HG03135 (cell line): Measurements from ENCODE around the gene MCTP2.
A peak's percentile ranks its signal among the peaks of the same experiment; 100 is the strongest.
"Not testable (repeated sequence)": the region's sequence is repeated elsewhere in the genome, so short reads cannot be mapped to it uniquely, and the experiment has no call there.

Experiments
- ATAC-seq: cut with Tn5 transposase; IDR thresholded peaks from one replicate; pipeline ENCODE4 v1.9.1; 2021; ENCODE audit warnings: mild to moderate bottlenecking, moderate library complexity; ENCODE audit not compliant: unreplicated experiment

MCTP2 gene

GRCh38 chr15:94446441-94446840 is 215.1 kb downstream of the MCTP2 start:
- ATAC-seq: no peak

- ATAC-seq: no peak
These were observed 220.1 kb downstream of the MCTP2 start for GRCh38 chr15:94451466-94451865.

- ATAC-seq: no peak
These were observed 222.0 kb downstream of the MCTP2 start for GRCh38 chr15:94453227-94453988.

- no peak for ATAC-seq
These were observed 223.9 kb downstream of the MCTP2 start for GRCh38 chr15:94455297-94455696.

- no peak for ATAC-seq
These were observed 224.9 kb downstream of the MCTP2 start for GRCh38 chr15:94456226-94456625.

GRCh38 chr15:94457661-94458060 is 226.3 kb downstream of the MCTP2 start:
- ATAC-seq: no peak

GRCh38 chr15:94460624-94461023 is 229.3 kb downstream of the MCTP2 start:
- ATAC-seq: no peak

GRCh38 chr15:94467034-94467433 is 235.7 kb downstream of the MCTP2 start:
- no peak for ATAC-seq

- ATAC-seq: no peak
These were observed 239.1 kb downstream of the MCTP2 start for GRCh38 chr15:94470492-94470891.

GRCh38 chr15:94476686-94477085 is 245.3 kb downstream of the MCTP2 start:
- no peak for ATAC-seq

GRCh38 chr15:94477913-94478553 is 246.7 kb downstream of the MCTP2 start:
- no peak for ATAC-seq

- peak; percentile 56 for ATAC-seq
These were observed 247.4 kb downstream of the MCTP2 start for GRCh38 chr15:94478763-94479162.

GRCh38 chr15:94480289-94480834 is 249.0 kb downstream of the MCTP2 start:
- no peak for ATAC-seq

GRCh38 chr15:94485148-94485719 is 253.9 kb downstream of the MCTP2 start:
- no peak for ATAC-seq

- no peak for ATAC-seq
These were observed 256.3 kb downstream of the MCTP2 start for GRCh38 chr15:94487635-94488034.

- ATAC-seq: no peak
These were observed 261.8 kb downstream of the MCTP2 start for GRCh38 chr15:94493176-94493575.

- ATAC-seq: not testable (repeated sequence)
These were observed 262.2 kb downstream of the MCTP2 start for GRCh38 chr15:94493586-94493985.

GRCh38 chr15:94494732-94495131 is 263.4 kb downstream of the MCTP2 start:
- ATAC-seq: no peak

- no peak for ATAC-seq
These were observed 271.9 kb downstream of the MCTP2 start for GRCh38 chr15:94503293-94503692.

- ATAC-seq: no peak
These were observed 277.9 kb downstream of the MCTP2 start for GRCh38 chr15:94509259-94509658.

- ATAC-seq: no peak
These were observed 290.8 kb downstream of the MCTP2 start for GRCh38 chr15:94522125-94522524.

- no peak for ATAC-seq
These were observed 292.5 kb downstream of the MCTP2 start for GRCh38 chr15:94523873-94524272.
